Measurements from ENCODE around the gene ZNF541. TPM values are rescaled to one million over a fixed set of nuclear protein-coding genes. Genes with fewer than 3 reads are reported as not detected.

The ZNF541 gene
- total and polyA plus RNA-seq, 10 of the 15 experiments (the other 5 are each of a cell fraction or from before 2014, with no cell fraction given), result 0.03 to 0.12 (median 0.07) TPM; not detected in 4

- TF ChIP-seq ELK1 (IDR thresholded peaks at IDR 0.05; ENCODE audit: low read depth, low read length) (no peak), IRF3 (IDR thresholded peaks at IDR 0.05) (no peak), YY1 (IDR thresholded peaks at IDR 0.05; ENCODE audit: low read depth, low read length) (no peak), IKZF2 (IDR thresholded peaks at IDR 0.05) (no peak), CHD2 (IDR thresholded peaks at IDR 0.05; ENCODE audit: borderline replicate concordance, low read depth, low read length) (no peak), SMARCA5 (IDR thresholded peaks at IDR 0.05) (no peak)
Measured at GRCh38 chr19:47529018-47529742, 43.8 kb downstream of the ZNF541 start (continued).

- ChIA-PET CTCF (no interaction called here), RAD21 (ENCODE audit: unreplicated experiment) (no interaction called here), POLR2A (no interaction called here), SMC1A (ENCODE audit: uncharacterized antibody, unreplicated experiment) (no interaction called here)
- H3K9ac ChIP-seq (ENCODE audit: control insufficient read depth, insufficient read depth, low read length), result no peak overlapping the region
- H3K4me2 ChIP-seq (ENCODE audit: control insufficient read depth, insufficient read depth), result no peak overlapping the region
- intact Hi-C loops (cut with micrococcal nuclease; ENCODE audit: unreplicated experiment) (no loop called here), in situ Hi-C loops (cut with MboI) (no loop called here)
- H2AFZ ChIP-seq (ENCODE audit: control insufficient read depth, low read depth, low read length), result no peak overlapping the region
- no peaks in the 10 kb centered on the region for H3K27me3 ChIP-seq (replicated peaks in 1 of 2; ENCODE audit: control insufficient read depth in 2 of 2, insufficient read depth in 2 of 2, low read length in 1 of 2)
- H3K79me2 ChIP-seq (ENCODE audit: control insufficient read depth, insufficient read depth, low read length), result no peaks in the 10 kb centered on the region
- no peak overlapping the region for H3K27ac ChIP-seq (ENCODE audit: control insufficient read depth, insufficient read depth)
- H4K20me1 ChIP-seq (ENCODE audit: control insufficient read depth, insufficient read depth), result no peaks in the 10 kb centered on the region; the same call in 1 of the 2 replicates
- H3K4me3 ChIP-seq, result no peak overlapping the region
- 34% methylated on average over 3 of the region's 3 CpGs for WGBS (ENCODE audit: insufficient coverage, insufficient replicate concordance, low lambda C conversion rate, missing lambda C conversion rate)
- no peak for FAIRE-seq
- no peak for DNase-seq (ENCODE audit: low read depth, low spot score)
- TF ChIP-seq RFX5 (IDR thresholded peaks at IDR 0.05; ENCODE audit: low read depth, low read length), result no peak
- no peak for TF ChIP-seq ZNF622 (IDR thresholded peaks at IDR 0.05)
- no peak for TF ChIP-seq FOXK2 (IDR thresholded peaks at IDR 0.05)
- TF ChIP-seq CUX1 (IDR thresholded peaks at IDR 0.05; ENCODE audit: insufficient replicate concordance, low read depth, low read length), result no peak
- TF ChIP-seq SRF (IDR thresholded peaks at IDR 0.05; ENCODE audit: low read depth in 2 of 2, low read length in 2 of 2), result no peak
- TF ChIP-seq IKZF2 (IDR thresholded peaks at IDR 0.05), result no peak
- TF ChIP-seq CBX5 (IDR thresholded peaks at IDR 0.05; ENCODE audit: low read depth), result no peak
- no peak for TF ChIP-seq CBX3 (IDR thresholded peaks at IDR 0.05; ENCODE audit: borderline replicate concordance, low read depth)
- TF ChIP-seq NFIC (IDR thresholded peaks at IDR 0.05; ENCODE audit: low read depth, low read length), result no peak
- TF ChIP-seq ATF3 (IDR thresholded peaks at IDR 0.05; ENCODE audit: borderline replicate concordance, extremely low read depth, low read depth, low read length), result no peak
- no peak for TF ChIP-seq SIX5 (IDR thresholded peaks at IDR 0.05; ENCODE audit: low read depth, low read length, severe bottlenecking)
- H3K4me1 ChIP-seq (ENCODE audit: control insufficient read depth, insufficient read depth, low read length), result no peaks in the 10 kb centered on the region
- no TSS peak for BruUV-seq (replicated peaks)
- no peaks in the 10 kb centered on the region for H3K9me3 ChIP-seq (replicated peaks; ENCODE audit: control insufficient read depth, insufficient read depth, low read length)
- ATAC-seq, result no peak
- no peaks in the 10 kb centered on the region for H3K36me3 ChIP-seq (ENCODE audit: control insufficient read depth in 2 of 2, insufficient read depth in 2 of 2, low read length in 1 of 2)
Measured at GRCh38 chr19:47526798-47527197, 46.1 kb downstream of the ZNF541 start.
